Urothelium cell line (cell line): ENCODE measurements around the gene TAF6L.
"Not testable (repeated sequence)": the region's sequence is repeated elsewhere in the genome, so short reads cannot be mapped to it uniquely, and the experiment has no call there.

Experiments used
- DNase-seq: peaks from one replicate; pipeline ENCODE4 v3.0.0; 2011; ENCODE audit warnings: low spot score, mixed read lengths
- FAIRE-seq: peaks from 2 replicates; lab custom pipeline; 2011; peaks lifted over from hg19 to GRCh38; lab: Jason Lieb, UNC

TAF6L gene

GRCh38 chr11:62755086-62755615 is 16.0 kb upstream of the TAF6L start:
- FAIRE-seq (no peak), DNase-seq (no peak)

DNA sequence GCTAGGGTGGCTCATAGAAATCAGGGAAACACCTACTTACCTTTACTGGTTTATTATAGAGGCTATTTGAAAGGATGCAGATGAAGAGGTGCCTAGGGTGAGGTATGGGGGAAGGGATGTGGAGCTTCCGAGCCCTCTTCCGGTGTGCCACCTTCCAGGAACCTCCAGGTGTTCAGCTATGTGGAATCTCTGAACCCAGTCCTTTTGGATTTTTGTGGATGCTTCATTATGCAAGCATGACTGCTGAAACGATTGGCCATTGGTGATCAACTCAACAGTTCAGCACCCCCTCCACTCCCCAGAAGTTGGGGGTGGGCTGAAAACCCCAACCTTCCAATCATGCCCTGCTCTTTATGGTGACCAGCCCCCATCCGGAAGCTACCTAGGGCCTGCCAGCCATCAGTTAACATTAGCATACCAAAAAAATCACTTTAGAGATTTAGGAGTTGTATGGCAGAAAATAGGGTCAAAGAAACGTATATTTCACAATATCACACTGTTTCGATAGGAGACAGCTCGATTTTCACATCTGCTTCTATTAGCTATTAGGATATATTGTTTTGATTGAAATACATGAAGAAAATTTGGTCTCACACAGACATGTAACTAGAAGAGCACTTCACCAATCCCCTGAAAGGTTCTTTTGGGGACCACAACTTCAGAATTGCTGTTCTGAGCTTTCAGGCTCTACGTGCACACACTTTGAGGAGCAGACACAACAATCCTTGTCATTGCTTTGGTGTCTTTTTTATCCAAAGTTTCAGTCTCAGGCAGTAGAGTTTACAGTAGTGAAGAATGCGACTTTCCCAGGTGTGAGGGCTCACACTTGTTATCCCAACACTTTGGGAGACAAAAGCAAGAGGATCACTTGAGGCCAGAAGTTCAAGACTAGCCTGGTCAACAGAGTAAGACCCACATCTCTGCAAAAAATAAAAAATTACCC is 13.1 kb upstream of the TAF6L start:
- no peak for FAIRE-seq
- DNase-seq = no peak

DNA sequence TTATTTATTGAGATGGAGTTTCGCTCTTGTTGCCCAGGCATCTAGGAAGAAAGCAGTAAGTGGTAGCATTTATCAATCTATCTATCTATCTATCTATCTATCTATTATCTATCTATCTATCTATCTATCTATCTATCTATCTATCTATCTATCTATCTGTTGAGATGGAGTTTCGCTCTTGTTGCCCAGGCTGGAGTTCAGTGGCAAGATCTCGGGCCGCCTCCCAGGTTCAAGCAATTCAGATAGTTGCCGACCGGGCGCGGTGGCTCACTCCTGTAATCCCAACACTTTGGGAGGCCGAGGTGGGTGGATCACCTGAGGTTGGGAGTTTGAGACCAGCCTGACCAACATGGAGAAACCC is 10.3 kb upstream of the TAF6L start:
- not testable (repeated sequence) for FAIRE-seq, DNase-seq

DNA sequence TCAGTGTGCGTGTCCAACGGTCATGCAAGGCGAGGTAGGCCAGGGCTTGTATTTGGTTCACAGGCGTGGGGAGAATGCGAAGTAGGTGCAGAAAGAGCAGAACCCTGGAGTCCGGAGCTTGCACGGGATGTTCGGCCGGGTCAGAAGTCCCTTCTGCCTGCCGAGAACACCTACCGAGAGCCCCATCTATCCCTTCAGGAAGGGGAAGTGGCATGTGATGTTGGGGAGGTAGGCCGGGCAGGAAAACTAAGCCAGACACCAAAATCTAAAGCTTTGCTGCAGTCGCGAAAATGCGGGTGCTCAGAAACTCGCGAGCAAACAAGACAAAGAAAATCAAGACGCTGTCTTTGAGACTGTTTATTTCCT is 435 bp upstream of the TAF6L start:
- DNase-seq (peak; percentile 33), FAIRE-seq (no peak)

DNA sequence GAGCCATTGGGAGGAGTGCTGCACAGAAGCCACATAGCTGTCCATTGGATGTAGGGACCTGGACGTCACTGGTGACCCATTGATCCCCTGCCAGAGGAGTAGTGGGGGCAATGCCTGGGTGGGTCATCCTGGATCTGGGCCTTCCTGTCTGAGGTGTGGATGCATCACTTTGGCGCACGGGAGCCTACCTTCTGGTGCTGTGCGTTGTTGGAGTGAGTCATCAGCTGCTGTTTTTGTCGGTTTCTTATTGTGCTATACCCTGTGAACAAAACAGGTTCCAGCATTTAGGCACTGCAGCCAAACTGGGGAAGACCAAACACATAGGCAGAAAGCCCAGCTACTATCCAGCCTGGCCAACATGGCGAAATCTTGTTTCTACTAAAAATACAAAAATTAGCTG is 3.2 kb downstream of the TAF6L start:
- no peak for DNase-seq
- FAIRE-seq = no peak

DNA sequence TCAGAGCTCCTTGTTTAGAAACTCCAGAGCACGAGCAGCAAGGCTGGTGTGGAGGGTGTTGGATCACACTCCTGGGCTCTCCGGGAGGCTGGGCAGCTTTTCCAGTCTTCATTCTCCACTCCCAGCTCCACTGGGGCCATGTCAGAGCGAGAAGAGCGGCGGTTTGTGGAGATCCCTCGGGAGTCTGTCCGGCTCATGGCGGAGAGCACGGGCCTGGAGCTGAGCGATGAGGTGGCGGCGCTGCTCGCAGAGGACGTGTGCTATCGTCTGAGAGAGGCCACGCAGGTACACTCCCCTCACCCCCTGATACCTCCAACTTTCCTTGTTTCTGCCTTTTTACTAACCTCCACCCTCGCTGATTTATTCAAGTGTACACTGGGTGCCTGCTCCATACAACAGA is 4.5 kb downstream of the TAF6L start:
- FAIRE-seq (no peak), DNase-seq (no peak)

DNA sequence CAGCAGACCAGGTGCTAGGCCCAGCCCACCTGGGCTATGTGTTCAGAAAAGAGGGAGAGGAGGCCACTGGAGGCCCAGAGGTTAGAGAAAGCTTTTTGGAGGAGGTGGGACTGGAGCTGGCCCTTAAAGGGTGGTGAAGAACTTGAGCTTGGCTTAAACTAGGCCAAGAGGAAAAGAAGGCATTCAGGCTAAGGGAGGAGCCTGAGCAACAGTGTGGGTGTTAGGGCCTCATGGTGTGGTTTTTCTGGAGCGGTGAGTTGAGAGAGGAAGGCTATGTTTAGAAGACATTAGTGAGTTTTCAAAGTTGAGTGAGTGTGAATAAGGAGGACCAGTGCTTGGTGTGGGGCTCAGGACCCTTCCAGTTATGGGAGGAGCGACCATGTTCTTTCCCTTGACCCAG is 6.2 kb downstream of the TAF6L start:
- no peak for DNase-seq
- no peak for FAIRE-seq

DNA sequence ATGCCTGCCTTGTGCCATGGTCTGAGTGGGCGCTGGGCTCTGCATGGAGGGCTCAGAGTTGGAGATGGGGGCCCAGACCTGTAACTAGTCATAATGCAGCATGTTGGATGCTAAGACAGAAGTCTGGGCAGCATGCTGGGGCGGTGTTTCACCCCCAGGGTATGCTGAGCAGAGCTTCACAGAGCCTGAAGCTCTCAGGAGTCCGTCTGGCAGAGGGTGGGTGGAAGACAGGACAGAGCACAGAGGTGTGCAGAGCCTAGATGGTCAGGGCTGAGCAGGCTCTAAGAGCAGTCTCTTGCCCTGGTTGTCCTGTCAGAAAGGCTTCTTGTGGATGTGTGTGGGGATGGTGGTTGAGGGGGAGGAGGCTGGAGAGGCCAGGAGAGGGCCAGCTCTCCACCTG is 7.2 kb downstream of the TAF6L start:
- no peak for FAIRE-seq
- no peak for DNase-seq

GRCh38 chr11:62782753-62783152 is 11.6 kb downstream of the TAF6L start:
- FAIRE-seq (no peak), DNase-seq (no peak)

DNA sequence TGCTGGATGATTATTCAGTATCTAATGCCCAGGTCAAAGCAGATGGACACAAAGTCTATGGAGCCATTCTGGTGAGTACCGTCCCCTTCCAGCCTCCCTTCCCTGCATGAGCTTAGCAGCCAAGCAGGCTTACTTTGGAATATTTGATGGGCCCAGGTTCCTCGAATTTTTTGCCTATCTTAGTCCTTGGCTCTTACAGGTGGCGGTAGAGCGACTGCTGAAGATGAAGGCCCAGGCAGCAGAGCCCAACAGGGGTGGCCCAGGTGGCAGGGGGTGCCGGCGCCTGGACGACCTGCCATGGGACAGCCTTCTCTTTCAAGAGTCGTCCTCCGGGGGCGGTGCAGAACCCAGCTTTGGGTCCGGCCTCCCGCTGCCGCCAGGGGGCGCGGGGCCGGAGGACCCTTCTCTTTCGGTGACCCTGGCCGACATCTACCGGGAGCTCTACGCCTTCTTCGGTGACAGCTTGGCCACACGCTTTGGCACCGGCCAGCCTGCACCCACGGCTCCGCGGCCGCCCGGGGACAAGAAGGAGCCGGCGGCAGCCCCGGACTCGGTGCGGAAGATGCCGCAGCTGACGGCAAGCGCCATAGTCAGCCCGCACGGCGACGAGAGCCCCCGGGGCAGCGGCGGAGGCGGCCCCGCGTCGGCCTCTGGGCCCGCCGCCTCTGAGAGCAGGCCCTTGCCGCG is 15.3 kb downstream of the TAF6L start:
- peak; percentile 90 for DNase-seq
- FAIRE-seq = no peak

- FAIRE-seq (peak; percentile 68), DNase-seq (peak; percentile 96)
These were observed 16.0 kb downstream of the TAF6L start, which contains the start of gene TMEM179B for GRCh38 chr11:62787005-62787759. Gene TMEM179B (plus strand): TSS chr11:62787402. CDS start chr11:62787432, 30 bp downstream.

GRCh38 chr11:62788991-62789390 is 17.8 kb downstream of the TAF6L start:
- no peak for FAIRE-seq
- DNase-seq = no peak

DNA sequence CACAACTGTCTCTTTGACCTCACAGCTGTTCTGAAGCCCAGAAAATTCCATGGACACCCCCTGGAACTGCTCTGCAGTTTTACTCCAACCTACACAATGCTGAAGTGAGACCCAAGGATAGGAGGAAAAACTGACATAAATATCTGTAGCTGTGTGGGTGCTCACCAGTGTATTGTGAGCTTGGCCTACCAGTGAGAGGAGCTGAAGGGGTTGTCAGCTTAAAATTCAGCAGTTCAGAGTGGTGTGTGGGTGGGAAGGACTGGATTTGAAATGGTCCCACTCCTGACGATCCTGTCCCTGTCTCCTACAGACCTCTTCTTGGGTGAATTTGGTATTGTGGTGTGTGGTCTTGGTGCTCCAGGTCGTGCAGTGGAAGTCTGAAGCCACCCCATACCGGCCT is 18.4 kb downstream of the TAF6L start:
- FAIRE-seq = no peak
- no peak for DNase-seq

DNA sequence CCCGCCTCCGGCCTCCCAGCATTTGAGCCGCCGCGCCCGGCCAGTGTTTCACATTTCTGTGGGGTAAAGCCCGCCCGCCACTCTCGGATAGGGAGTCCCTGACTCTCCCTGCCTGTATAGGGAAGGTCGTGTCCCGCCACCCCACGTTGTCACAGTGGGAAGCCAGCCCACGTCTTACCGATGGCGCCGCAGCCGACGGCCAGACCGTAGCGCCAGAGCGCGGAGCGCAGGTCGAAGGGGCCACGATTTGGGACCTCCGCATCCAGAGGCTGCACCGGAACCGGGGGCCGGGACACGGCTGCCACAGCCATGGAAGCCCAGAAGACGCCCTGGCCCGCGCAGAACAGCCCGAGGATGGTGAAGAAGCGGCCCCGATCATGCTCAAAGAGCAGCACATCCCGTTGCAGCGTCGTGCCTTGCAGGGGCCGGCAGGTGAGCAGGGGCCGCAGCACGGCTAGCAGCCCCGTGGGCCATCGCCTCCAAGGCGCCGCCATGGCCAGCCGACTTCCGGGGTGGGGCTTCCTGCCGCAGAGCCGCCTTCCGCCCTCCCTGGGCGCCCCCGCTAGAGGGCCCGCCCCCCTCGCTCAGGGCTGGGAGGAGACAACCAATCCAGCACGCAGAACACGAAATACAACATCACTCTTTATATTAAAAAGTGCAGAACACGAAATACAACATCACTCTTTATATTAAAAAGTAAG is 20.5 kb downstream of the TAF6L start, which contains the start of gene TMEM223:
Gene TMEM223 (minus strand): TSS at position 506 of the 701 bp plus-strand sequence. CDS start 12 bp downstream, at position 494.
- DNase-seq (peak; percentile 93), FAIRE-seq (no peak)

GRCh38 chr11:62792202-62792575 is 21.0 kb downstream of the TAF6L start:
- DNase-seq = peak; percentile 14
- FAIRE-seq = no peak

- DNase-seq (no peak), FAIRE-seq (no peak)
These were observed 23.1 kb downstream of the TAF6L start for GRCh38 chr11:62794201-62794775.

DNA sequence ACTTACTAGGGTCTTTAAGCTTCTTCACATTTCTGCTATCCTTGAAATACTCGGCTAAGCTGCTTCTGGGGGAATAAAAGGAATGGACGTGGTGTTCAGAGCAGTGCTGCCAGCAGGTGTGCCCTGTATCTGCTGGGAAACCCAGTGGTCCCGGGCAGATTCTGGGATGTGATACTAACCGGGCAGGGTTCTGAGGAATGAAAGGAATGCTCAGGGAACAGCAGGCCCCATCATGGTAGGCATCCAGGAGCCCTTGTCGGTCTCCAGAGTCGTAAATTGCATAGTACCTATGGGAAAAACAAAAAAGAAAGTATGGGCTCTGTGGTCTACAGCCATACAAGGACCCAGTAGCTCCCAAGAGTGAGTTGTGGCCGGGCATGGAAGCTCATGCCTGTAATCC is 25.1 kb downstream of the TAF6L start:
- DNase-seq (no peak), FAIRE-seq (no peak)

DNA sequence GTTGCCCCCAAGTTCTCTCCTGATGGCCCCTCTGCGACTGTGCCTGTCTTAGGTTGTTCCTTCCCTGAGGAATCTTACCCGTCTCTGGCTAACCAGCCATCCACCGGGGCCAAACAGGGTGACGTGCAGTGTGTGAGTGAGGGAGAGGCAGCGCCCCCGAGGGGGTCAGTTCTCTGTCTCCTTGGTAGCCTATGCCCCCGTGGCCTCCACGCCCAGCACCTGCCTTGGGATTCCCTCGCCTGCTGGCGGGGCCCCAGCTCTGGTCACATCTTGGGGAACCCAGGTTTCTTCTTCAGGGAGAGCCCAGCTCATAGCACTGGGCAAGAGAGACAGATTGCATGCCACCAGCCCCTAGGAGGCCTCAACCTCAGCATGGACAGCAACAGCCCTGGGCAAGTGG is 28.3 kb downstream of the TAF6L start:
- no peak for DNase-seq
- no peak for FAIRE-seq

DNA sequence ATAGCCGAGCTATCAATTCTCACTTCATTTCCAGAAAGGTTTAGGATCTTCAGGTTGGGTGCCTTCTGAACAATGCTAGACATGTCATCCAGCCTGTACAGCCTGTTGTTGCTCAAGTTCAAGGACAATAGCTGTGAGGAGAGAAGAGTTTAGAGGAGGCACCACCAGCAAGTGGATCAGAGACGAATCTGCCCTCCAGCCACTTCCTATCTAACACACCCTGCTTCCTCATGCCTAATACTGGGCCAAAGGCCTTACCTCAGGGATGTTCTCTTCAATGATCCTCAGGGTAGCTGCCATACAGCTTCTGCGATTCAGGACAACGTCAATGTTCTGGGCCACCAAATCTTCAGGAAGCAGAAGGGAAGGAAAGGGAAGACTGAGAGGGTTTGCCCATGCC is 29.9 kb downstream of the TAF6L start:
- DNase-seq = no peak
- FAIRE-seq = no peak
